ENCODE data around the gene COPZ1. TPM values are rescaled to one million over a fixed set of nuclear protein-coding genes. Genes with fewer than 3 reads are reported as not detected.
A peak's percentile ranks its signal among the peaks of the same experiment; 100 is the strongest.

Gene COPZ1
- total and polyA plus RNA-seq, 9 of the 15 experiments (the other 6 are each of a cell fraction or from before 2014, with no cell fraction given): 137 to 487 (median 233) TPM

DNA sequence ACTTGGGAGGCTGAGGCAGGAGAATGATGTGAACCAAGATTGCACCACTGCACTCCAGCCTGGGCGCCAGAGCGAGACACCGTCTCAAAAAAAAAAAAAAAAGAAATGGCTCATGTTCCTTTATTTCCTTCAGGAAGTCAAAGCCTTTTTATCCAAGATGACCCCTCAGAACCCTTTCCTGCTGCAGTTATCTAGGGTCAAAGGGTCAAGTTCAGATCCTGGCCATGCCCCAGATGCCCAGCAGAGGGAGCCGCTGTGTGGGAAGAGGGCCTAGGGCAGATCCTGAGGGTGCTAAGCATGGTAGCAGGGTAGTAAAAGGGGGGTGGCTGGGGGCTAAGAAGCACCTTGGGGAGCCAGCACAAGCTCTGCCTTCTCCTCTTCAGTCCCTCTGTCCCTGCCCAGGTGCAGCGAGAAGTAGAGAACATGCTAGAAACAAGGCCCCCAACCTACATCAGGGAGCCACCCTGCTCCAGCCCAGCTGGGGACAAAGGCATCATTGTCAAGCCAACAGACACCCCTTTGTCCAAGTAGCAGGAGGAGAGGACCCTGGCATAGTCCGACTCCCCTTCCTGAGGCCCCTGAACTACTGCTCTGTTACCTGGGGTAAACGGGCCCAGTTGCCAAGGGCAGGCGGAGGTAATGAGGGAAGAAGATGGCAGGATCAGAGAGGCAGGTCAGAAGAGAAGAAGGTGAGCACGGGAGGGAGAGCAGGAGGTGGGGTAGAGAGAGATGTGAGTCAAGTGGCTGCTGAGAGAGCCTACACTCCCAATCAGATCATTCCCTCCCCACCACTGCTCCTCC, 30.6 kb upstream of the COPZ1 start (continued):
- TF ChIP-seq SIN3A (IDR thresholded peaks at IDR 0.05; ENCODE audit: borderline replicate concordance in 2 of 2, control insufficient read depth in 1 of 2, low read depth in 2 of 2, low read length in 2 of 2) (peak; percentile 47 to 71; a peak in 2 of 4 replicates), STAG1 (CRISPR knock-in tag; IDR thresholded peaks at IDR 0.05; ENCODE audit: borderline replicate concordance) (no peak), SMAD4 (CRISPR knock-in tag; conservative IDR thresholded peaks at IDR 0.05) (peak; percentile 79), HES1 (IDR thresholded peaks at IDR 0.05; ENCODE audit: low read depth) (peak; percentile 29; the same call in 1 of the 2 replicates), ATF7 (IDR thresholded peaks at IDR 0.05) (peak; percentile 50; the same call in 1 of the 2 replicates), TEAD2 (tag; IDR thresholded peaks at IDR 0.05) (no peak), ZNF124 (CRISPR knock-in tag; IDR thresholded peaks at IDR 0.05) (no peak), HCFC1 (IDR thresholded peaks at IDR 0.05; ENCODE audit: low read depth, low read length) (no peak; the same call in 1 of the 2 replicates), ZNF24 (IDR thresholded peaks at IDR 0.05) (no peak), TAL1 (IDR thresholded peaks at IDR 0.05) (peak; percentile 29; the same call in 1 of the 2 replicates), MITF (IDR thresholded peaks at IDR 0.05) (no peak), CREM (IDR thresholded peaks at IDR 0.05; ENCODE audit: low read depth) (peak; percentile 50; the same call in 1 of the 2 replicates), KLF13 (tag; IDR thresholded peaks at IDR 0.05; ENCODE audit: borderline replicate concordance, low read depth) (no peak), MCM2 (IDR thresholded peaks at IDR 0.05; ENCODE audit: low read depth) (no peak), FOXA1 (IDR thresholded peaks at IDR 0.05; ENCODE audit: borderline replicate concordance) (no peak), ZC3H8 (IDR thresholded peaks at IDR 0.05) (no peak), SNIP1 (IDR thresholded peaks at IDR 0.05; ENCODE audit: low read depth) (no peak), ZNF316 (IDR thresholded peaks at IDR 0.05) (no peak), GTF2A2 (tag; IDR thresholded peaks at IDR 0.05) (no peak), NONO (IDR thresholded peaks at IDR 0.05; ENCODE audit: low read depth in 2 of 2, low read length in 1 of 2) (no peak), GATAD2A (IDR thresholded peaks at IDR 0.05) (peak; percentile 86), NCOA1 (IDR thresholded peaks at IDR 0.05; ENCODE audit: low read depth) (peak; percentile 33; the same call in 1 of the 2 replicates), MTA2 (IDR thresholded peaks at IDR 0.05; ENCODE audit: low read depth) (peak; percentile 56), MTA3 (IDR thresholded peaks at IDR 0.05; ENCODE audit: borderline replicate concordance) (peak; percentile 69)
- TF ChIP-seq, protein P1, sequence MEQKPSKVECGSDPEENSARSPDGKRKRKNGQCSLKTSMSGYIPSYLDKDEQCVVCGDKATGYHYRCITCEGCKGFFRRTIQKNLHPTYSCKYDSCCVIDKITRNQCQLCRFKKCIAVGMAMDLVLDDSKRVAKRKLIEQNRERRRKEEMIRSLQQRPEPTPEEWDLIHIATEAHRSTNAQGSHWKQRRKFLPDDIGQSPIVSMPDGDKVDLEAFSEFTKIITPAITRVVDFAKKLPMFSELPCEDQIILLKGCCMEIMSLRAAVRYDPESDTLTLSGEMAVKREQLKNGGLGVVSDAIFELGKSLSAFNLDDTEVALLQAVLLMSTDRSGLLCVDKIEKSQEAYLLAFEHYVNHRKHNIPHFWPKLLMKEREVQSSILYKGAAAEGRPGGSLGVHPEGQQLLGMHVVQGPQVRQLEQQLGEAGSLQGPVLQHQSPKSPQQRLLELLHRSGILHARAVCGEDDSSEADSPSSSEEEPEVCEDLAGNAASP (IDR thresholded peaks at IDR 0.05): no peak
- TF ChIP-seq, protein P2, sequence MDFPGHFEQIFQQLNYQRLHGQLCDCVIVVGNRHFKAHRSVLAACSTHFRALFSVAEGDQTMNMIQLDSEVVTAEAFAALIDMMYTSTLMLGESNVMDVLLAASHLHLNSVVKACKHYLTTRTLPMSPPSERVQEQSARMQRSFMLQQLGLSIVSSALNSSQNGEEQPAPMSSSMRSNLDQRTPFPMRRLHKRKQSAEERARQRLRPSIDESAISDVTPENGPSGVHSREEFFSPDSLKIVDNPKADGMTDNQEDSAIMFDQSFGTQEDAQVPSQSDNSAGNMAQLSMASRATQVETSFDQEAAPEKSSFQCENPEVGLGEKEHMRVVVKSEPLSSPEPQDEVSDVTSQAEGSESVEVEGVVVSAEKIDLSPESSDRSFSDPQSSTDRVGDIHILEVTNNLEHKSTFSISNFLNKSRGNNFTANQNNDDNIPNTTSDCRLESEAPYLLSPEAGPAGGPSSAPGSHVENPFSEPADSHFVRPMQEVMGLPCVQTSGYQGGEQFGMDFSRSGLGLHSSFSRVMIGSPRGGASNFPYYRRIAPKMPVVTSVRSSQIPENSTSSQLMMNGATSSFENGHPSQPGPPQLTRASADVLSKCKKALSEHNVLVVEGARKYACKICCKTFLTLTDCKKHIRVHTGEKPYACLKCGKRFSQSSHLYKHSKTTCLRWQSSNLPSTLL (IDR thresholded peaks at IDR 0.05): no peak
